Sciatic nerve (tissue), 2 donors: ENCODE data around the gene HS1BP3. TPM values are rescaled to one million over a fixed set of nuclear protein-coding genes. Genes with fewer than 3 reads are reported as not detected.
A peak's percentile ranks its signal among the peaks of the same experiment; 100 is the strongest.

Experiments
- ATAC-seq: fragments of 200-7000 bp; cut with Tn5 transposase; one replicate; pipeline ENCODE4 v1.9.1; 2020; ENCODE audit warnings: mild to moderate bottlenecking, moderate library complexity
- DNase-seq: peaks from one replicate; pipeline ENCODE4 v3.0.0-alpha.2; 2020; ENCODE audit warnings: low spot score
- intact Hi-C: fragments of 100-400 bp; cut with DNase I; formaldehyde crosslinking; loops from one replicate; pipeline ENCODE4 v1.14.2; 2022
- total RNA-seq: library from RNA; stranded (reverse); fragmentation: NEBNext Ultra II Directional; extraction: Animal tissue kit (Norgen Biotek cat#: 25700); gene quantifications from one replicate; pipeline ENCODE4 v1.2.1, GENCODE V29; 2021
- donor health status: DM: no; HTN: no; CAD: no.
- donor health status: DM: no; HTN: no; CAD: no.

HS1BP3 gene
- total RNA-seq, 1 donor from 2014 or later, result 23.2 TPM

DNA sequence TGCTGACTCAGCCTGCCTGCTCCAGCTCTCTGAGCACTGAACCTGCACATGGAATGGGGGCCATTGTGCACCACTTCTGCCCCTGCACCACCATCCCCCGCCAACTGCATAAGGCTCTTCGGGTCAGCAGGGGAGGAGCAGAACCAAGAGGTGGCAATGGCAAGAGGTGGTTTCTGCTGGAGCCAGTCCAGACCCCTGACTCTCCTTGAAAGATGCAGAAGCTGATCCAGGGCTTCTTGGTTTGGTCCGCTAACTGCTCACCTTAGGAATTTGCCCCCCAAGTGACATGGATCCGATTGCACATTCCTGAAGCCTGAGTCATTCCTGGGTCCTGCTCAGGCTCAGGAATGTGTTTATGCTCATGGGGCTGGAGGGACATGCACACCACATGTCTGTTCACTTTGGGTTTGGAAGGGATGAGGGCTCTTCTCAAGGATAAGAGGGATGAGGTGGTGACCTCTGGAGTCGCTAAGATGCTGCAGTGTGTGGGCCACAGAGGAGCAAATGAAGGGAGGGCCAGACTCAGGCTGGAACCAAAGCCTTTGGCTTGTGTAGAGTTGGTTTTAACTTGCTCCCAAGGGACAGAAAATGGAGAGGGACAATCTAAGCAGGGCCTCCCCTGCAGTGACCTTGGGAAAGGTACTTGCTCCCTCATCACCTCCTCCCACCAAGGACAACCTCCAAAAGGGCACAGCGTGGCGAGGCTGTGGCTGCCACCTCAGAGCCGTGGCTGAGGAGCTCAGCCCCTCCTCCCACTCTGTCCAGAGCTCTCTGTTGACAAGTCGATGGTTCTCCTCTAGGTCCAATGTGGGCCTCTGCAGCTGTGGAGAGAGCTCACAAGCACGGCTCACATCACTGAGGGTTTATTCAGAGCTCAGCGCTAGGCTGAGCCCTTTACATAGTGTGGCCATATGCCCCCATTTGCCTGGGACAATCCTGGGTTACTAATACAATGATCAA, 66.2 kb downstream of the HS1BP3 start:
- ATAC-seq, result peak; percentile 46
- peak; percentile 56 for DNase-seq
- intact Hi-C loops, result no loop called here

DNA sequence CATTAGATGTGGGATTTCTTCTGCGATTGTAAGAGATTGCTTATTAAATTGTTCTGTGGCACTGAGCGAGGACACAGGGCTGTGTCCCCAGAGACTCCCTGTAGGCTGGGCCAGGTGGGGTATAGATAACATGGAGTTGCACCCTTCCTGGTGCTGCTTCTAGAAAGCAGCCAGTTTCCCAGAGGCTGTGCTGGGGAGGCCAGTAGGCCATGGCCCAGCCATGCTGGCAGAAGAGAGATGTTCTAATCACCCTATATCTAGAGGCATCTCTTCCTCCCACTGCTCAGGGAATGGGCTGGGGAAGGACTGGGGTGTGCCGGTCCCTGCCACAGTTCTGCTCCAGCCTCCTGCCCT, 66.9 kb downstream of the HS1BP3 start:
- no peak for DNase-seq
- intact Hi-C loops, result no loop called here
- no peak for ATAC-seq

DNA sequence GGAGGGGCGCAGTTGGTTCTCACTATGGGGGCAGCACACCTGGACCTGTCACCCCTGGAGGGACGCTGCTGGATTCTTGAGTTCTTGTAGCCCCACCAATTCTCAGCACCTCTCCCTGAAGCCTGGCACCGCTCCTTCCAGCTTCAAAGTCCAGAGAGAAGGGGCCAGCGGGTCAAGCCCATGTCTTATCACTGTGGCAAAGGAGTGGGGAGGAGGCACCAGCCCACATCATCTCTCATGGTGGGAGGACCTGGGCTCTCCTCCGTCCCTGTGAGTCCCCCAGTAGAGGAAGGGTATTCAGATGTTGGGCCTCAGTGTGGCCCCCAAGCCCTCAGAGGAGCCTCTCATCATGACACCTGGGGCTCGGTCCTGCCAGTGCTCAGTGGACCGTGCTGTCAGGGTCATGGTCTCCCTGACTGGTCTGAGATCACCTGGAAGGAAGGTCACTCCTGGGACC, 67.4 kb downstream of the HS1BP3 start:
- DNase-seq, result peak; percentile 54
- intact Hi-C loops, result no loop called here

GRCh38 chr2:20582600-20583221, 68.2 kb downstream of the HS1BP3 start:
- peak; percentile 53 for DNase-seq
- ATAC-seq, result no peak
- intact Hi-C loops, result no loop called here

More for the DNA sequence above, 67.4 kb downstream of the HS1BP3 start:
- no peak for ATAC-seq

GRCh38 chr2:20580690-20581437, 70.0 kb downstream of the HS1BP3 start:
- ATAC-seq (no peak), DNase-seq (no peak)
- intact Hi-C loops, result no loop called here

DNA sequence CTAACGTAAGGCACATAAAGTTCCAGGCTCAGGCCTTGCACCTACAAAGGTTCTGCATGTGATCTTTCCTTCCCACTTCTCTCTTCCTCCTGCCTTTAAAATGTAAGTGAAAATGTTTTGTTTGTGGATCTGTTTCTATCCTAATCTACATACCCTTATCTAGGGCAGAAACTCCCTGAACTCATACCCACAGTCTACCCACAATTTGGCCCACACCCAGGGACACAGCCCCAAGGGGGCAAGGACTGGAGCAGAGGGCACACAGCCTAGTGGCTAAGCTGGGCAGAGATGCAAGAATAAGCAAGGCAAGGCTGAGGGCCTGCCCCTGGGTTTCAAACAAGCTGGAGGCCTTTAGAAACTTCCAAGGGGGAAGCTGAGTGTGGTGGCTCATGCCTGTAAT, 71.0 kb downstream of the HS1BP3 start:
- intact Hi-C loops, result no loop called here
- ATAC-seq (peak; percentile 1), DNase-seq (no peak)

- ATAC-seq (peak; percentile 94), DNase-seq (peak; percentile 87)
- intact Hi-C loops, result no loop called here
Measured at GRCh38 chr2:20578895-20579825, 71.7 kb downstream of the HS1BP3 start.

- intact Hi-C loops, result no loop called here
- no peak for DNase-seq
- no peak for ATAC-seq
Measured at GRCh38 chr2:20578266-20578894, 72.5 kb downstream of the HS1BP3 start.

DNA sequence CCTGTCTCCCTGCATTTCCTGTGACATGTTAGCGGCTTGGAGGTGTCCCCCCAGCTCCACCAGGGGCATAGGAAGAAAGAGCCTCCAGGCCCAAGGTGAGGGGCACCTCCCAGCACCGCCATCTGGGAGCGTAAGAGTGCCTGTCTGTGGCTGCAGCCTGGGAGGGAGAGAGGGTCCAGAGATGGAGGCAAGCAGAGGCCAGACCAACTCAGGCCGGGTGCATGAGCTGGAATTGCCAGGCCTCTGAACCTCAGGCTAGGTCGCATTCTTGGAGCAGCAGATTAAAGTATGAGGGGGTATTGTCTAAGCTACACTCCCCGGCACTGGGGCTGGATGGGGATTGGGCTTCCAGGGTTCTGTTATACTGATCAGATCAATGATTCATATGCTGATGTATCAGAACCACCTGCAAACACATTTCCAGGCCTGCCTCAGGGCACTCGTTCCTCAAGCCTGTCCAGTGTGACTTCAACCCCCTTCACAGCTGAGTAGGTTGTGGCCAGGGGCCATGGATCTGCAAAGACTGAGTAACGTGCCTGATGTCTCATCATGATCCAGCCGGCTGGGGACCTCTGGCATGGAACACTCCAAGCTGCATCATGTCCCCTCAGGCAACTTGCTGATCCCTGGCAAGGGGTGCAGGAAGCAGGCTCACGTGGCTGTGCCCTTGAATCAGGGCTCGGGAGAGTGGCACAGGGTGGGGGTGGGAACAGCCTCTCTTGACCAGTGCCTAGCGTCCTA, 73.2 kb downstream of the HS1BP3 start:
- DNase-seq (no peak), ATAC-seq (no peak)
- intact Hi-C loops, result no loop called here

DNA sequence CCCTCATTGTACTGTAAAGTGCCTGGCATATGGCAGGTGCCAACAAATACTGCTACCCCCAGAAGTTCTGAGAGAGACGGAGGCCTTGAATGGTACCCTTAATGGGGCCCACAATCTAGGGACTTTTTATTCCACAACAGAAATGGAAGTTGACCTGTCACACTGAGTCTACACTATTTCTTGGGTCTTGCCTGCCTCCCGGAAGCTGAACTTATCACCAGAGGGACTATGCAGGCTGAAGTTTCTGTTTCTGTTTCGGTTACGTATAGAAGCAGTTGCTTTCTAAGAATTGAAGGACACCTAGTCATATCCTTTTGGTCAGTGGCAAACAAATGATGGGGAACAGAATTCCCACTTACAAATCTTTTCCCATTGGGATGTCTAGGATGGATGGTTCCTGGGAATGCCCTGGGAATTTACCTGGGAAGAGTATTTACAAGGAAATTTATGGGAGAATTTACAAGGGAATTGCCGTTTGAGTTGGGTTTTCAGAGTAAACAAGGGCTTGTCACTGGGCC, 74.2 kb downstream of the HS1BP3 start:
- ATAC-seq, result no peak
- DNase-seq, result no peak
- intact Hi-C loops, result no loop called here

DNA sequence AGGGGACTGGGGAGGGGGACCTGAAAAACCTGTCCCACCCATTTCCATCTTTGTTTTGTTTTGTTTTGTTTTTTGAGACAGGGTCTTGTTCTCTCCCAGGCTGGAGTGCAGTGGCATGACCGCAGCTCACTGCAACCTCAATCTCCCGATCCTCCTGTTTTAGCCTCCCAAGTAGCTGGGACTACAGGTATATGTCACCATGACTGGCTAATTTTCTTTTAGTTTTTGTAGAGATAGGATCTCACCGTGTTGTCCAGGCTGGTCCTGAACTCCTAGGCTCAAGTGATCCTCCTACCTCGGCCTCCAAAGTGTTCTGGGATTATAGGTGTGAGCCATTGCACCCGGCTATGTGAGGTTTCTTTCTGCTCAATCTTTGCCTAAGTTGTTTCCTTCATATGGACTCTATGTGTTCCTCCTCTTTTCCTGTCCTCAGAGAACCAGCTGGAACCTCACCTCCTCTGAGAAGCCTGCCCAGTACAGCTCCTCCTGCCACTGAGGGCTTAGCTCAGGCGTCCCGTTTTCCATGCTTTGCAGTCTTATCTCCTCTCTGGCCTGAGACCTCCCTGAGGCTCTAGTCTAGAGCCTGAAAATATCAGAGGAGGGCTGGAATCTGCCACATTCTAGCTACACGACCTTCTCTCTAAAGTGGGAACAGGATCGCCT, 74.8 kb downstream of the HS1BP3 start:
- intact Hi-C loops, result no loop called here
- ATAC-seq (no peak), DNase-seq (no peak)

GRCh38 chr2:20575414-20575813, 75.5 kb downstream of the HS1BP3 start:
- no peak for DNase-seq
- intact Hi-C loops, result no loop called here
- ATAC-seq, result no peak

DNA sequence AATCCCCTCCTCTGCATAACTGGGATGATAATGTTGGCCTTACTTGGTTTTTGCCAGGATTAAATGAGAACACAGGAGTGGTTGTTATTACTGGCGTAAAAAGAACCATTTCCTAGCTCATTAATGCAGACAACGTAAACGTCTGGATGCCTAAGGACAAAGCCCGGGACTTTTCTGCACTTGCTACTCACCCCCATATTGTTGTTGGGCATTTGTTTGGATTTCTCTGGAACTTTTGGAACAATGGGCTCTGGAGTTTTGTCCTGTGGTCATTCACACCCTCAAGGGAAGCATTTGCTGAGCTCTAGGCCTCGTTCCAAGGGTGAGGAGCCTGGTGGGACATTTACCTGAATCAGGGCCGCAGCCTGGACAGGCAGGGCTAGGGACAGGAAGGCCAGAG, 76.0 kb downstream of the HS1BP3 start:
- no peak for DNase-seq
- ATAC-seq, result no peak
- intact Hi-C loops, result no loop called here

- DNase-seq (no peak), ATAC-seq (no peak)
- intact Hi-C loops, result no loop called here
Measured at GRCh38 chr2:20574423-20574911, 76.4 kb downstream of the HS1BP3 start.

DNA sequence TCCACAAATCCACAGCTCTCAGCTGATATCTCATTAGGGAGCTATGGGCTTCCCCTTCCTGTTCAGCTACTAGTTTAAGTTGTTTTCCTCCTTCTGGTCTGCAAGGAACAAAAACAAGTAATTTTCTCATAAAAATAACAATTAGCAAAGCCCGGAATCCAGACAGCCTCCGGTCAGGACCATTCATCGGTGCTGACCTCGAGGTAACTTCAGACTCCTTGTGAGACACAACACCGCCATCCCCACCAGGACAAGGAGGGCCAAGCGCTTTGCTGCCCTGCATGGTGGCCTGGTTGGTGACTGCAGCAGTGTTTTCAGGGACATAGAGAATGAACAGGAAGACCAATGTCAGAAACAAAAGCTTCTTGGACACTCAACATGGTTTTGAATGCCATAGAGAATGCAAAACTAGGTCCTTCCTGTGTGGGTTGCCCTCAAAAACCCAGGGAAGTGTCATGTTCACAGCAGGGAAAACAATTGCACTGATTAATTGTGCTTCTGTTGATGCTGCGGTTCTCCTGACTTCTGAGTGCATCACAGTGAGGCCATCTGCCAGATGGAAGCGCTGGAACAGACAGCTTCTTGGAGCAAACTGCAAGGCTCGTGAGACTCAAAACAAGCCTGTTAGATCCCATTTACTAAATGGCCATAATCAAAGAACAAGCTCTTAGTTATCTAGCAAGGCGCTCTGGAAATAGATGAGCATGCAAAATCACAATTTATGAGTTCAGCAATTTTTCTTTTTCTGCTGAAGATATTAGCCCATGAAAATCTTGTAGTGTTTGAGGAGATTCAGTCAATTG, 77.1 kb downstream of the HS1BP3 start:
- ATAC-seq, result peak; percentile 77
- intact Hi-C loops, result no loop called here
- DNase-seq, result peak; percentile 81

GRCh38 chr2:20572221-20572620, 78.7 kb downstream of the HS1BP3 start:
- ATAC-seq, result no peak
- no peak for DNase-seq
- intact Hi-C loops, result no loop called here
